Suprapubic skin (tissue), 4 donors: ENCODE data around the gene PTPRM.

ENCODE experiments used
- CTCF ChIP-seq, 2 donors: fragments of 200-600 bp in 1 of 2; fragments of 450-650 bp in 1 of 2; sonication (generic) in 1 of 2; IDR thresholded peaks; one replicate each; pipeline ENCODE4 v1.5.1; 2016 to 2019; ENCODE audit warnings: antibody characterized with exemption in 2 of 2, mild to moderate bottlenecking in 1 of 2, moderate library complexity in 1 of 2
- POLR2A ChIP-seq, 2 donors: fragments of 450-650 bp; IDR thresholded peaks; one replicate each; pipeline ENCODE4 v1.6.1; 2017; ENCODE audit warnings: antibody characterized with exemption in 2 of 2, mild to moderate bottlenecking in 2 of 2, moderate library complexity in 2 of 2
- POLR2AphosphoS5 ChIP-seq, 3 donors: sonication (generic); formaldehyde crosslinking; IDR thresholded peaks; one replicate each; pipeline ENCODE4 v1.6.1; 2017; ENCODE audit warnings: antibody characterized with exemption in 3 of 3

DNA sequence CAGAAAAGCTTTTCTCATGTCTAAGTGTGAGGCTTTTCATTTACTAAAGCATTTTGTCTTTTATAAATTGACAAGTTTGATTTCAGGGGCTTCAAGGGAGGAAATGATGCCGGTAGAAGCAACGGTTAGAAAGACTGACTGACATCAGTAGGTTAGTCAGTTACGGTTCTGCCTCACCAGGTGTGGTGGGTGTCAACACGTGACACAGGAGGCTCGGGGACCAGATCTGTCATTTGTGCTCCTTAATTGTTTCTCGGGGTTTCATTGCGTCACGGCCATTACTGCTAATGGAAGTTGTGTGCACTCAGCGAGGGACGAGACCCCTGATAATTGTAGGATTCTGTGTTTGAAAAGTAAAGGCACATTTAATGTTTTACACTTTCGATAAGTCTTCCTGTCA, 18.9 kb upstream of the PTPRM start:
- TF ChIP-seq CTCF (IDR thresholded peaks at IDR 0.05) (no peak), POLR2A (IDR thresholded peaks at IDR 0.05) (no peak), POLR2AphosphoS5 (IDR thresholded peaks at IDR 0.05) (no peak)
